Activated T-cell treated with anti-CD3 and anti-CD28 coated beads, Interleukin-2, amount 50 U/mL, for 1 hour (primary cell): Measurements from ENCODE around the gene PEAK3.

Experiments used
- DNase-seq: peaks from one replicate; pipeline ENCODE4 v3.0.0-alpha.2; 2020

PEAK3 gene

GRCh38 chr19:2282062-2282861 is at the start of gene PEAK3:
Gene PEAK3 (minus strand): TSS chr19:2282175. CDS start chr19:2280931, 1,244 bp downstream.
- DNase-seq, result no peak

- DNase-seq, result no peak
Observed at GRCh38 chr19:2330632-2331284, 48.8 kb upstream of the PEAK3 start.

GRCh38 chr19:2330255-2330631 is 48.3 kb upstream of the PEAK3 start:
- no peak for DNase-seq

GRCh38 chr19:2329501-2329916 is 47.5 kb upstream of the PEAK3 start:
- no peak for DNase-seq

- DNase-seq, result no peak
Observed at GRCh38 chr19:2329149-2329478, 47.1 kb upstream of the PEAK3 start.

- peak; percentile 95 for DNase-seq
Observed at GRCh38 chr19:2328401-2329148, 46.6 kb upstream of the PEAK3 start, which contains the start of the genes LSM7 and SPPL2B. Gene LSM7 (minus strand): TSS chr19:2328586. CDS start chr19:2328566, 20 bp downstream. Gene SPPL2B (plus strand): TSS chr19:2328684. CDS start chr19:2328710, 26 bp downstream.

GRCh38 chr19:2327773-2328400 is 45.9 kb upstream of the PEAK3 start:
- peak; percentile 53 for DNase-seq

- no peak for DNase-seq
Observed at GRCh38 chr19:2326699-2327360, 44.9 kb upstream of the PEAK3 start.

GRCh38 chr19:2325281-2326046 is 43.5 kb upstream of the PEAK3 start:
- no peak for DNase-seq

- DNase-seq, result no peak
Observed at GRCh38 chr19:2324220-2324948, 42.4 kb upstream of the PEAK3 start.

- DNase-seq, result no peak
Observed at GRCh38 chr19:2323707-2324106, 41.7 kb upstream of the PEAK3 start.

- DNase-seq, result no peak
Observed at GRCh38 chr19:2321565-2322283, 39.7 kb upstream of the PEAK3 start.

- DNase-seq, result no peak
Observed at GRCh38 chr19:2320939-2321338, 39.0 kb upstream of the PEAK3 start.

GRCh38 chr19:2320049-2320448 is 38.1 kb upstream of the PEAK3 start:
- no peak for DNase-seq

- DNase-seq, result no peak
Observed at GRCh38 chr19:2319551-2319950, 37.6 kb upstream of the PEAK3 start.

GRCh38 chr19:2318923-2319322 is 36.9 kb upstream of the PEAK3 start:
- no peak for DNase-seq

- no peak for DNase-seq
Observed at GRCh38 chr19:2317756-2318155, 35.8 kb upstream of the PEAK3 start.

- no peak for DNase-seq
Observed at GRCh38 chr19:2317300-2317699, 35.3 kb upstream of the PEAK3 start.

GRCh38 chr19:2315818-2316353 is 33.9 kb upstream of the PEAK3 start:
- no peak for DNase-seq
